PFSK-1 (cell line): ENCODE results near the gene RPSA.

ENCODE experiments used
- FOXP2 ChIP-seq: optimal IDR thresholded peaks from 2 replicates; pipeline ENCODE3; 2011; ENCODE audit warnings: borderline replicate concordance, control low read depth, inconsistent platforms; ENCODE audit not compliant: insufficient read depth; ENCODE audit errors: extremely low read length, extremely low read depth
- POLR2AphosphoS5 ChIP-seq: IDR thresholded peaks from 2 replicates; pipeline ENCODE4 v1.6.1; 2012; ENCODE audit warnings: low read depth, mild to moderate bottlenecking, control low read depth, low read length, moderate library complexity
- SIN3A ChIP-seq: IDR thresholded peaks from 2 replicates; pipeline ENCODE4 v1.6.1; 2012; ENCODE audit warnings: mild to moderate bottlenecking, low read length, moderate library complexity, borderline replicate concordance; ENCODE audit not compliant: insufficient read depth
- TAF1 ChIP-seq: IDR thresholded peaks from 2 replicates; pipeline ENCODE4 v1.6.1; 2012; ENCODE audit warnings: low read length, control low read depth, borderline replicate concordance; ENCODE audit not compliant: insufficient read depth
- TF ChIP-seq, protein P1 (sequence below), 2 experiments: IDR thresholded peaks; 2 replicates each; pipeline versions ENCODE4 v1.6.1 to v1.8.0; 2011 to 2012; ENCODE audit warnings: low read depth in 2 of 2, low read length in 2 of 2, control low read depth in 1 of 2, inconsistent platforms in 1 of 2, mild to moderate bottlenecking in 1 of 2, moderate library complexity in 1 of 2; ENCODE audit not compliant: insufficient read depth in 1 of 2

The RPSA gene

DNA sequence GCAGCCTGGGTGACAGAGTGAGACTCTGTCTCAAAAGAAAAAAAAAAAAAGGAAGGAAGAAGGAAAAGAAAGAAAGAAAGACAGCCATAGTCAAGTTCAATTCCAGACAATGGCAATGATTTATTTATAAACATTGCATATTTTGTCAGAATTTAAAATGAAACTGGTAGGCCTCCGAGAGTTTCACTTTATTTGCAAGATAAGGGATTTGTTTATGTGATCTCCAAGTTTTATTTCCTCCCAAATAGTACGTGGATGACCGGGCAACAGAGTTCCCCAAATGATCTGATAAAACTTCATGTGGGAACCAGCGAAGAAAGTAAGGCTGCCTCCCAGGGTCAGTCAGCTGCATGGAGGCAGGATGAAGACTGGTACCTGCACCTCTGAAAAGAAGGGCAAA lies 32.4 kb downstream of the RPSA start:
- no peak for TF ChIP-seq TAF1

DNA sequence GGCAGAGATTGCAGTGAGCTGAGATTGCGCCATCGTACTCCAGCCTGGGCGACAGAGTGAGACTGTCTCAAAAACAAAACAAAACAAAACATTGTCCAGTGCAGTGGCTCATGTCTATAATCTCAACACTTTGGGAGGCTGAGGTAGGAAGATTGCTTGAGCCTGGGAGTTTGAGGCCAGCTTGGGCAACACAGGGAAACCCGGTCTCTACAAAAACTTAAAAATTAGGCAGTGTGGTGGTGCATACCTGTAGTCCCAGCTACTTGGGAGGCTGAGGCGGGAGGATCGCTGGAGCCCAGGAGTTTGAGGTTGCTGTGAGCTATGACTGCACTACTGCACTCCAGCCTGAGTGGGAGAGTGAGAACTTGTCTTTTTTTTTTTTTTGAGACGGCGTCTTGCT lies 33.8 kb downstream of the RPSA start:
- TF ChIP-seq SIN3A (no peak), TAF1 (no peak), FOXP2 (no peak), POLR2AphosphoS5 (no peak)
- TF ChIP-seq, protein P1, sequence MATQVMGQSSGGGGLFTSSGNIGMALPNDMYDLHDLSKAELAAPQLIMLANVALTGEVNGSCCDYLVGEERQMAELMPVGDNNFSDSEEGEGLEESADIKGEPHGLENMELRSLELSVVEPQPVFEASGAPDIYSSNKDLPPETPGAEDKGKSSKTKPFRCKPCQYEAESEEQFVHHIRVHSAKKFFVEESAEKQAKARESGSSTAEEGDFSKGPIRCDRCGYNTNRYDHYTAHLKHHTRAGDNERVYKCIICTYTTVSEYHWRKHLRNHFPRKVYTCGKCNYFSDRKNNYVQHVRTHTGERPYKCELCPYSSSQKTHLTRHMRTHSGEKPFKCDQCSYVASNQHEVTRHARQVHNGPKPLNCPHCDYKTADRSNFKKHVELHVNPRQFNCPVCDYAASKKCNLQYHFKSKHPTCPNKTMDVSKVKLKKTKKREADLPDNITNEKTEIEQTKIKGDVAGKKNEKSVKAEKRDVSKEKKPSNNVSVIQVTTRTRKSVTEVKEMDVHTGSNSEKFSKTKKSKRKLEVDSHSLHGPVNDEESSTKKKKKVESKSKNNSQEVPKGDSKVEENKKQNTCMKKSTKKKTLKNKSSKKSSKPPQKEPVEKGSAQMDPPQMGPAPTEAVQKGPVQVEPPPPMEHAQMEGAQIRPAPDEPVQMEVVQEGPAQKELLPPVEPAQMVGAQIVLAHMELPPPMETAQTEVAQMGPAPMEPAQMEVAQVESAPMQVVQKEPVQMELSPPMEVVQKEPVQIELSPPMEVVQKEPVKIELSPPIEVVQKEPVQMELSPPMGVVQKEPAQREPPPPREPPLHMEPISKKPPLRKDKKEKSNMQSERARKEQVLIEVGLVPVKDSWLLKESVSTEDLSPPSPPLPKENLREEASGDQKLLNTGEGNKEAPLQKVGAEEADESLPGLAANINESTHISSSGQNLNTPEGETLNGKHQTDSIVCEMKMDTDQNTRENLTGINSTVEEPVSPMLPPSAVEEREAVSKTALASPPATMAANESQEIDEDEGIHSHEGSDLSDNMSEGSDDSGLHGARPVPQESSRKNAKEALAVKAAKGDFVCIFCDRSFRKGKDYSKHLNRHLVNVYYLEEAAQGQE (IDR thresholded peaks at IDR 0.05; ENCODE audit: insufficient read depth in 1 of 2, low read depth in 2 of 2, low read length in 2 of 2) = no peak

DNA sequence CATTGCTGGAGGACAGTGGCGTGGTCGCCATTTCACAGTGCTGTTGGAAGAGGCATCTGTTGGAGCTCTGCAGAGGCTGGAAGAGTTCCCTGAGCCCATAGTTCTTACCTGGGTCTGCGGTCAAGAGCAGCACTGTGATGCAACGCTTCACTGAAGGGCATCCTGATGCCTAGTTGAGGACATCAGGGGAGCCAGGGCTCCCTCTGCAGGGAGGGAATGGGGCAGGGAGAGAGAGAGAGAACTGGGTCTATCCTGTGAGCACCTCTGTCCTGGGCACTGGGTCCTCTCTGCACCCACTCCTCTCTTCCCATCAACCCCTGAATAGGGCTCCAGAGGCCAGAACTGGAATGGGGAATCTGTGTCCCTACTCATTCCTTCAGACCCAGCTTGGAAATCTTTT lies 37.0 kb downstream of the RPSA start:
- TF ChIP-seq TAF1 = no peak
- TF ChIP-seq, protein P1 (IDR thresholded peaks at IDR 0.05; ENCODE audit: insufficient read depth in 1 of 2, low read depth in 2 of 2, low read length in 2 of 2) = no peak
- no peak for TF ChIP-seq FOXP2
- no peak for TF ChIP-seq POLR2AphosphoS5
- TF ChIP-seq SIN3A = no peak

DNA sequence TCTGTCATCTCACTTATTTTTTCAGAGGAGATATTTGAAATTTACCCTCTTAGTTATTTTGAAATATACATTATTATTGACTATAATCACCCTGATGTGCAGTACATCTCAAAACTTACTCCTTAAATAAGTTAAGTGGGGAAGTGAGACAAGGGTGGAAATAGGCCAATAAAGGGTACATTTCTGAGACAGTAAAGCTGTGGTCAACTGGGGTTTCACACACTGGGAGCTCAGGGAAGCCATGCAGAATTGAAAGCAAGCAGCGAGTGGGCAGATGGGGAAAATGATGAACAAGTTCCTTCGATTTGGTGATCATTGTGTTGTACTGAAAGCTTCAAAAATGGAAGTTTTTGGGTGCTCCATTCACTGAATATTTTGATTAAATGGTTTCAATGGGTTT lies 39.4 kb downstream of the RPSA start:
- TF ChIP-seq TAF1 = no peak
- no peak for TF ChIP-seq SIN3A
- no peak for TF ChIP-seq POLR2AphosphoS5
- TF ChIP-seq, protein P1 (IDR thresholded peaks at IDR 0.05; ENCODE audit: insufficient read depth in 1 of 2, low read depth in 2 of 2, low read length in 2 of 2) = no peak
- TF ChIP-seq FOXP2 = no peak

DNA sequence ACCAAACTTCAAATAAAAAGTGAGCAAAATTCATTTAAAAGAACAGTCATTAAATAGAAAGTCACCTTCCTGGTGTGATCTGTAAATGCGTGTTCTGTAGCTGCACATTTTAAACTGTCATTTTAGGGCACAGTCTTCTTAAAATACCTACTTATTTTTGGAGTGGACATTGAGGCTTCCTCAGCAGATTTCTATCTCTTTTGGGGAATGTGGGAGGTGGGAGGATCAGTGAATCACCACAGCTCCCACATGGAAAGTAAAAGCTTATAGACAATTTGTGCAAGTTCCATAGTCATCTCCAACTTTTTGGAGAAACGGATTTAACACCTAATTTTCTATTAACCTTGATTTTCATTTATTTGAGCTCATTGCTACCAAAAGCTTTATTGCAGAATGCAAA lies 39.9 kb downstream of the RPSA start:
- TF ChIP-seq TAF1 = no peak
- TF ChIP-seq, protein P1 (IDR thresholded peaks at IDR 0.05; ENCODE audit: insufficient read depth in 1 of 2, low read depth in 2 of 2, low read length in 2 of 2) = no peak
- TF ChIP-seq POLR2AphosphoS5 = no peak
- TF ChIP-seq FOXP2 = no peak
- TF ChIP-seq SIN3A = no peak

DNA sequence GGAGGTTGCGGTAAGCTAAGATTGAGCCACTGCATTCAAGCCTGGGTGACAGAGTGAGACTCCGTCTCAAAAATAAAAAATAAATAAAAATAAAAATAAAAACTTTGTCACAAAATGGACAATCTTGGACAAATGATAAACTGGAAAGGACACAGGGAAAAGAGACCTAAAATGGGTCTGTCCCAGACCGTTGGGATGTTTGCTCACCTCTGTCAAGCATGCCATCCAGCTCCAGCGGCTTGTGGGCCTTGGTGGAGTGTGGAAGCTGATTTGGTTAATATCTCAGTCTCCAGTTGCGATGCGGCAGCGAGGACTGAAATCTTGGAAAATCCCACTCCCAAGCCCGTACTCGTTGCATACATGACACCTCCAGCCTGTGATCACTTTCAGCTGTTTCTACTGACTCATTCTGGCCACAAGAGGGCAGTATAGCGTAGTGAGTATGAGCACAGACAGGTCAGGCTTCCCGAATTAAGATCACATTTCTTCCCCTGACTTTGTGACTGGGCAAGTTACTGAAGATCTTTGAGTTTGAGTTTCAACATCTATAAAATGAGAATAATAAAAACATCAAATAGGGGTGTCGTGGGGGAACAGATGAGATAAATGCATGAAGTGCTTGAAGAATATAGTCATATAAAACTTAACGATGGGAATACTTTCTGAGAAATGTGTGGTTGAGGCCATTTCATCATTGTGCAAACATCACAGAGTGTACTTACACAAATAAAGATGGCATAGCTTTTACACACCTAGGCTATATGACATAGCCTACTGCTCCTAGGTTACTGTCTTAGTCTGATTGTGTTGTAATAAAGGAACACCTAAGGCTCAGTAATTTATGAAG lies 41.3 kb downstream of the RPSA start:
- no peak for TF ChIP-seq TAF1
- TF ChIP-seq, protein P1 (IDR thresholded peaks at IDR 0.05; ENCODE audit: insufficient read depth in 1 of 2, low read depth in 2 of 2, low read length in 2 of 2) = no peak
